ENCODE data around the gene PHGDH. TPM values are rescaled to one million over a fixed set of nuclear protein-coding genes. Genes with fewer than 3 reads are reported as not detected.
A peak's percentile ranks its signal among the peaks of the same experiment; 100 is the strongest.
"Not testable (repeated sequence)": the region's sequence is repeated elsewhere in the genome, so short reads cannot be mapped to it uniquely, and the experiment has no call there.

Gene PHGDH
- total RNA-seq: 12.8 TPM

- peak; percentile 51 for DNase-seq (ENCODE audit: low spot score)
These were observed at the start of gene PHGDH for GRCh38 chr1:119711804-119712341. PHGDH (plus strand) TSS chr1:119711934; CDS start chr1:119712023, 89 bp downstream.

- no peak for DNase-seq (ENCODE audit: low spot score)
These were observed 49.7 kb upstream of the PHGDH start for GRCh38 chr1:119662034-119662437.

DNA sequence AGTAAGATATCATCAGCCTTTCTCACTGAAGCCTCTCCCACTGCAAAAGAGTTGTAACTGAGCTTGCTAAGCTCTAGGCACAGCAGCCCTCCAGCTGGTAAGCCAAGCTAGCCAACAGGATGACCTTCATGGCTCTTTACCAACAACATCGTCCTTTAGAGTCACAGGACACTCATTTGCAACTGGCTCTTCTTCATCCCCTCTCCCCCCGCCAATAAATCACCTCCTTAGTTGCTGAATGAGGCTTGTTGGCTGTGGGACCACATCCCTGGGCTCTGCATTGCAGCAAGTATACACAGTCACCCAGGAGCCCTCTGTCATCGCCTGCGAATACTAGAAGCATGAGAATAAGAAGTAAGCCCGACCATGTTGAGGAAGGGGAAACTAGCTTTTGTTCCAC, 47.7 kb upstream of the PHGDH start:
- no peak for DNase-seq (ENCODE audit: low spot score)

DNA sequence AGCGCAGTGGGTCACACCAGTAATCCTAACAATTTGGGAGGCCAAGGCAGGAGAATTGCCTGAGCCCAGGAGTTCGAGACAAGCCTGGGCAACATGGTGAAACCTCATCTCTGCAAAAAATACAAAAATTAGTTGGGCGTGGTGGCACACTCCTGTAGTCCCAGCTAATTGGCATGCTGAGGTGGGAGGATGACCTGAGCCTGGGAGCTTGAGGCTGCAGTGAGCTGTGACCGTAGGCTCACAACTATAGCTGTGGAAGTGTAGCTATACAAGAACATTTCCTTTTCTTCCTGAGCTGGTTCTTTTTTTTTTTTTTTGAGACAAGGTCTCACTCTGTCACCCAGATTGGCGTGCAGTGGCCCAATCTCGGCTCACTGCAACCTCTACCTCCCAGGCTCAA, 44.6 kb upstream of the PHGDH start:
- DNase-seq (ENCODE audit: low spot score): no peak

DNA sequence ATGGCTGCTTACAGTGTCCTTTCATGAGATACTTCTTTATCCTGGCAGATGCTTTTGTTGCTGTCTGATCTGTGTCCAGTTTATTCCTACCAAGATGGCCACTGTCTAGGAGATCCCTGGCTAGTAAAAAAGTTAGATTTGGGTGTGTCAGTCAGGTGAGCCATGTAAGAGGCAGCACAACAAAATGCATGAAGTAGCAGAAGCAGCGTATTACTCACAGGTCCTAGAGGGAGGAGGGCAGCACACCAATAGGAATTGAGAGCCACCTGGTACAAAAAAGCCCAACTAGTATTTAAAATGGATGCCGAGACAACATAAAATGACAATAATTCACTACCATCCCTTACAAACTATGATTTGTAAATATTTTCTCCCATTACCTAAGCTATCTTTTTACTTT, 40.8 kb upstream of the PHGDH start:
- DNase-seq (ENCODE audit: low spot score): no peak

DNA sequence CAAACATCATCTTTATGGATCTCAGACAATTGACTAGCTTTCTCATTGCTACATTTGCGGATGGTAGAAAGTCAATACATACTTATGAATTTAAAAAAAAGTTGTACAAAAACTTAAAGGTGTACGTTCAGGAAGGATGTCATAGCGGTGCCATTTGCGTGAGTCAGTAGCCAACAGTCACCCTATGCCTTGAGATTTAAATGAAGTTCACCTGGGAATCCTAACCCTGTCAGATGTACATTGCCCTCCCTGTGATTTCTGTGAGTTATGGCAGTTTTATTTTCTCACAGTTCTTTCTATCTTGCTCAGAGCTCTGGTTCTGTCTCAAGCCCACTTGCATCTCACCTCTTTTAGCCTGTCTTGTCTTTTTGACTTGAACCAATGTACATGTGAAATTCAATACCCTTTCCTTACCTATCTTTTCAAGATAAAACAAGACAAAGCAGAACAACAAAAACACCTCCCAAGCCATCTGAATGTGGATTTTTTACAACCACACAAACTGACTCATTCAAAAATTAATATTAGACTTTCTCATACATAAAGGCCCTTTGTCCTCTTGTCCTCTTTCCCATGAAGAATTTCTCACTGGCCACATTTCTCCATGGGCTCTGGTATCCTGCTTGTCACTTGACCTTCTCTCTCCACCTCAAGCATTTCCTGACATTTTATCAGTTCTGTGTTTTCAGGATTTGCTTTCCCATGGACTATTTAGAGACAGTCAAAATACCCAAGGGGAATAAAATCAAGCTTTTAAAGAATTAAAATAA, 38.4 kb upstream of the PHGDH start:
- DNase-seq (ENCODE audit: low spot score): no peak

- no peak for DNase-seq (ENCODE audit: low spot score)
These were observed 37.6 kb upstream of the PHGDH start for GRCh38 chr1:119674111-119674526.

- DNase-seq (ENCODE audit: low spot score): peak; percentile 60
These were observed 36.9 kb upstream of the PHGDH start for GRCh38 chr1:119674835-119675289.

- DNase-seq (ENCODE audit: low spot score): peak; percentile 89
These were observed 36.1 kb upstream of the PHGDH start for GRCh38 chr1:119675349-119676345.

- no peak for DNase-seq (ENCODE audit: low spot score)
These were observed 35.0 kb upstream of the PHGDH start for GRCh38 chr1:119676571-119677206.

- no peak for DNase-seq (ENCODE audit: low spot score)
These were observed 32.5 kb upstream of the PHGDH start for GRCh38 chr1:119679223-119679622.

DNA sequence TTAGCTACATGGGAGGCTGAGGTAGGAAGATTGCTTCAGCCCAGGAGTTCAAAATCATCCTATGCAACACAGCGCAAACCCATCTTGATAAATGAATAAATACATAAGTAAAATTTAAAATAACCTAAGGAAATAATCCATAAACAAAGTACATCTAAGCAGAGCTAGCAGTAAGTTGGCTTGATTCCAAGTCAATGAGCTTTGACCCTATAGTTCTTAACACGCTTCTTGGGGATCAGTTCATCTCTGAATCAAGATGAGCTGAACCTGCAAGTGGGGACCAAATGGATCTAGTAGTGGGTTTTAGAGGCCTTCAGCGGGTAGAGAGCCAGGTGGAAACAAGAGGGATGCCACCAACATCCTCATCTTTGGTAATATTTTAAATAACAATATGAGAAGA, 31.5 kb upstream of the PHGDH start:
- DNase-seq (ENCODE audit: low spot score): no peak

GRCh38 chr1:119680723-119681122, 31.0 kb upstream of the PHGDH start:
- DNase-seq (ENCODE audit: low spot score): no peak

DNA sequence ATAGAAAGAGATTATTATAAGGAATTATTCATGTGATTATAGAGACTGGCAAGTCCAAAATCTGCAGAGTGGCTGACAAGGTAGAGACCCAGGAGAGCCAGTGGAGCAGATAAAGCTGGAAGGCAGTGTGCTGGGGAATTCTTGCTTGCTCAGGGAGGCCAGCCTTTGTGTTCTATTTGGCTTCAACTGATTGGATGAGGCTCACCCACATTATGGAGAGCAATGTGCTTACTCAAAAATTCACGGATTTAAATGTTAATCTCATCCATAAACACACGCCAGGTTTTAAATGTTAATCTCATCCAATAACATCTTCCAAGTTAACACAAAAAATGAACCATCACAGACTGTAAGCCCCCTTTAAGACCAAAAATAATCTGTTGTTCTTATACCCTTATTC, 30.2 kb upstream of the PHGDH start:
- no peak for DNase-seq (ENCODE audit: low spot score)

DNA sequence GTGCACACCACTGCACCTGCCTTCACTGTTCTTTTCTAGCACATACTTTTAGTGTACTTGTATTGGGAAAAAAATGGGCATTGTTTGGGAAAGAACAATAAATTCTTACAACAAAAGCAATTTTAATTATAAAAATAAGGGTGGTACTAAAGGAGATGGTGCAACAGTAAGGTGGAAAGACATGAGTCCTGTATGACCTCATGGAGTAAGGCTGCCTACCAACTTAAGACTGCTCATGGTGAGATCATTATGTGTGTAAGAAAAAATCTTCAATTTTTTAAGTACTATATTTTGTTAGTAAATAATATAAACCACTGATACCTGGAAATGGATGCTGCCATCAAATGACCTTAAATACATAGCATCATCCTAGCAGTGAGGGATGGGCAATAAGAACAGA, 29.6 kb upstream of the PHGDH start:
- no peak for DNase-seq (ENCODE audit: low spot score)

- no peak for DNase-seq (ENCODE audit: low spot score)
These were observed 27.8 kb upstream of the PHGDH start for GRCh38 chr1:119683893-119684292.

GRCh38 chr1:119686661-119687060, 25.1 kb upstream of the PHGDH start:
- DNase-seq (ENCODE audit: low spot score): peak; percentile 28

DNA sequence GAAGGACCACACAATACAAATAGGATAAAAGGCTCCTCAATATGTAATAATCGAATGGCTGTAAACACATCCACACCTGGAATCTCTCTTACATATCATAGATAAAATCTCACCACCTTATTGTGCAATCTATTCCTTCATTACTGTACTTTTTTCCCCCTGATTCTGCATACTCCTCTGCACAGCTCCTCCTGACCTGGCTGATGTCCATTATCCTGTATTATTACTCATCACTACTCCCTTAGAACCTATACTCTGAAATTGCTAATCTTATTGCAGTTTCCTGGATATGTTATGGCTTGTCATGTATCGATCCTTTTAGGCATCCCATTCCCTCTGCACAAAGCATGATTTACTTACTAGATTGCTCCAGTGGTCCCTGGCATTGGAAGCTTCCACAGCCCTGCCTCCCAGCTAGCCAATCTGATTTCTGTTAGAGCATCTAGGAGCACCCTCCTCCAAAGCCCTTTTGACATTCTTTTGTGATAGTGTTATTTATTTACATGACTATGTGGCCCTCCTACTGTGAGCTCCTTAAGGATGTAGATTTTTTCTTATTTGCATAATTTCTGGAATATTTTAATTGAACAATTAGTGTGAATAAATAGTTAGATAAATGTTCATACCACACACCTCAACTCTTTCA, 24.2 kb upstream of the PHGDH start:
- DNase-seq (ENCODE audit: low spot score): no peak

DNA sequence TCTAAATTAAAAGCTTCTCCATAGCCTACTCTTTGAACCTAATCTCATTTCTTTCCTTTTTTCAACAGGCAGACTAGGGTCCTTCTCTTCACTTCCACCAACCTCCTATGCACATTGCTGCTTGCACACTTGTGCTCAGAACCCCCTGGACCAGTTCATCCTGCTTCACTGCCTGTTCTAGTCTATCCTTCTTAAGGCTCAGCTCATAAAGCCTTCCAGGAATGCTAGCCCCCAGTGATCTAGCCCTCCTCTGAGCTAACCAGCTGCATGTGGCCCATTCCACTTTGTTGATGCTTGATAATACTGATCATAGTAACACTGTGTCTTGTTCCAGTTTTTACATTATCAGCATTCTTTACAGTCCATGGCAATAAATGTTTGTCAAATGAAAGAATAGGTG, 22.9 kb upstream of the PHGDH start:
- DNase-seq (ENCODE audit: low spot score): no peak

DNA sequence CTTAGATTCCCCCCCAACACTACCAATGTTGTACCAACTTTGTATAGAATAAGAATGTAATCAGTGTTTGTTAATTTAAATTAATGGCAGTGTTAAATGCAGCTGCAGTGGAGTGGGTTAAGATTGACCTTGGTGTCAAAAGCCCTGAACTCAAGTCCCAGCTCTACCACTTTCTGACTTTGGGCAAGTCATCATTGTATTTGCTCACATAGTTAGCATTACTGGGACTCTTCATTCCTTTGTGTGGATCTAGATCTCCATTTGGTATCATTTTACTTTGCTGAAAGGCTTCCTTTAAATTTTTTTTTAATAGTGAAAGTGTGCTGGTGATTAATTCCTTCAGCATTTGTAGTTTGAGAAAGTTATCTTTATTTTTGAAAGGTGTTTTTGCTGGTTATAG, 22.2 kb upstream of the PHGDH start:
- DNase-seq (ENCODE audit: low spot score): no peak

DNA sequence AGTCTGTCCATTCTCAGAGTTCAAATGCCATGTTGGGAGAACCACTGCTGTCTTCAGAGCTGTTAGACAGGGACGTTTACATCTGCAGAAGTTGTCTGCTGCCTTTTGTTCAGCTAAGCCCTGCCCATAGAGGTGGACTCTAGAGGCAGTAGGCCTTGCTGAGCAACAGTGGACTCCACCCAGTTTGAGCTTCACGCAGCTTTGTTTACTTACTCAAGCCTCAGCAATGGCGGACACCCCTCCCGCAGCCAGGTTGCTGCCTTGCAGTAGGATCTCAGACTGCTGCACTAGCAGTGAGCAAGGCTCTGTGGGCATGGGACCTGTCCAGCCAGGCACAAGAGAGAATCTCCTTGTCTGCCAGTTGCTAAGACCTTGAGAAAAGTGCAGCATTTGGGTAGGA, 14.9 kb upstream of the PHGDH start:
- DNase-seq (ENCODE audit: low spot score): not testable (repeated sequence)
